Mesenteric fat pad (tissue), 1 donor: ENCODE results near the gene TLE5. TPM values are rescaled to one million over a fixed set of nuclear protein-coding genes. Genes with fewer than 3 reads are reported as not detected.

ENCODE experiments used
- total RNA-seq: library from RNA; stranded (reverse); fragmentation: NEBNext Ultra II Directional; extraction: Animal tissue kit (Norgen Biotek cat#: 25700); gene quantifications from one replicate; pipeline ENCODE4 v1.2.1, GENCODE V29; 2021
- donor health status: DM: yes; HTN: yes; CAD: no.

Gene TLE5
- total RNA-seq, 1 donor from 2014 or later: 367 TPM

Other genes starting within 250 kb of the TLE5 start
- gene ZNF554, start 242.6 kb downstream of the TLE5 start, total RNA-seq: 2.6 TPM
- gene ZNF555, start 221.0 kb downstream of the TLE5 start, total RNA-seq: 4.1 TPM
- not detected for gene ZNF556, start 195.2 kb downstream of the TLE5 start, total RNA-seq
- 1.6 TPM for gene ZNF57, start 161.6 kb downstream of the TLE5 start, total RNA-seq
- 3.1 TPM for gene ZNF77, start 117.5 kb downstream of the TLE5 start, total RNA-seq
- 0.93 TPM for gene TLE6, start 84.9 kb downstream of the TLE5 start, total RNA-seq
- gene TLE2, start 33.2 kb downstream of the TLE5 start, total RNA-seq: 35.6 TPM
- 54.3 TPM for gene GNA11, start 31.9 kb upstream of the TLE5 start, total RNA-seq
- 15.4 TPM for gene GNA15, start 73.5 kb upstream of the TLE5 start, total RNA-seq
- 5.0 TPM for gene S1PR4, start 116.3 kb upstream of the TLE5 start, total RNA-seq
- gene NCLN, start 123.4 kb upstream of the TLE5 start, total RNA-seq: 74.6 TPM
- gene CELF5, start 162.2 kb upstream of the TLE5 start, total RNA-seq: not detected